HepG2 (cell line): ENCODE data around the gene CAST. TPM values are rescaled to one million over a fixed set of nuclear protein-coding genes. Genes with fewer than 3 reads are reported as not detected.

Source experiments
- ATAC-seq: fragments of 200-7000 bp; cut with Tn5 transposase; 3 replicates; pipeline ENCODE4 v1.9.1; 2020; ENCODE audit warnings: mild to moderate bottlenecking, moderate library complexity
- BruUV-seq: library from RNA; stranded (reverse); fragments of 400-500 nt; replicated peaks from 2 replicates; lab custom pipeline; 2021; lab: Mats Ljungman, UMichigan
- CTCF ChIA-PET: fragments of 300-600 bp; formaldehyde crosslinking; extraction: SDS; loops from one replicate; lab custom pipeline; 2021; ENCODE audit warnings: low total read pairs, inconsistent platforms, low intra/inter-chr PET ratio; lab: Yijun Ruan, JAX
- POLR2A ChIA-PET: fragments of 350-600 bp; sonication (Branson Sonifier 250); formaldehyde crosslinking; loops from one replicate; lab custom pipeline; 2020; ENCODE audit warnings: antibody characterized with exemption, inconsistent platforms; lab: Yijun Ruan, JAX
- DNase-seq: peaks from one replicate; pipeline ENCODE4 v3.0.0-alpha.2; 2015; ENCODE audit warnings: low spot score
- FAIRE-seq: peaks from 3 replicates; lab custom pipeline; 2011; peaks lifted over from hg19 to GRCh38; lab: Jason Lieb, UNC
- H2AFZ ChIP-seq: one replicate; pipeline ENCODE4 v1.6.1; 2011; ENCODE audit warnings: low read length, inconsistent platforms
- H3K27ac ChIP-seq: fragments of 300-600 bp; 3 replicates; pipeline ENCODE4 v1.8.0; 2011; ENCODE audit warnings: mixed run types, mild to moderate bottlenecking, mixed read lengths, low read length, inconsistent platforms; ENCODE audit not compliant: insufficient read depth; ENCODE audit errors: extremely low read length
- H3K27me3 ChIP-seq, 2 experiments: fragments of 200-600 bp in 1 of 2; 2 replicates in 1 of 2; 3 replicates in 1 of 2; pipeline versions ENCODE4 v1.6.0 to v1.8.0; 2011; ENCODE audit warnings: low read length in 2 of 2, mild to moderate bottlenecking in 2 of 2, moderate library complexity in 2 of 2, inconsistent platforms in 1 of 2; ENCODE audit not compliant: insufficient read depth in 2 of 2, control insufficient read depth in 1 of 2
- H3K36me3 ChIP-seq, 2 experiments: fragments of 200-600 bp in 1 of 2; replicated peaks in 1 of 2; 2 replicates in 1 of 2; 3 replicates in 1 of 2; pipeline versions ENCODE4 v1.5.1 to v1.8.0; 2011; ENCODE audit warnings: low read length in 2 of 2, inconsistent platforms in 1 of 2; ENCODE audit not compliant: insufficient read depth in 2 of 2, control insufficient read depth in 1 of 2
- H3K4me1 ChIP-seq: 2 replicates; pipeline ENCODE4 v1.5.1; 2012; ENCODE audit warnings: low read length, inconsistent platforms; ENCODE audit not compliant: insufficient read depth
- H3K4me2 ChIP-seq: 2 replicates; pipeline ENCODE4 v1.6.0; 2011; ENCODE audit warnings: low read depth, low read length, inconsistent platforms
- H3K4me3 ChIP-seq, 3 experiments: fragments of 200-600 bp in 1 of 3; sonication (generic), shearing (Covaris generic) in 1 of 3; replicated peaks in 1 of 3; 2 replicates each; pipeline ENCODE4 v1.5.1; 2011 to 2016; ENCODE audit warnings: low read length in 3 of 3, inconsistent platforms in 2 of 3, low read depth in 2 of 3, mild to moderate bottlenecking in 2 of 3, control low read depth in 1 of 3, mixed read lengths in 1 of 3; ENCODE audit not compliant: insufficient read depth in 1 of 3
- H3K79me2 ChIP-seq: one replicate; pipeline ENCODE4 v1.6.1; 2011; ENCODE audit warnings: low read length, inconsistent platforms; ENCODE audit not compliant: insufficient read depth
- H3K9ac ChIP-seq: 2 replicates; pipeline ENCODE4 v1.6.0; 2011; ENCODE audit warnings: mild to moderate bottlenecking, low read depth, low read length, inconsistent platforms; ENCODE audit not compliant: insufficient read depth
- H3K9me3 ChIP-seq: 2 replicates; pipeline ENCODE4 v1.5.1; 2012; ENCODE audit warnings: mild to moderate bottlenecking, low read length
- H4K20me1 ChIP-seq: 2 replicates; pipeline ENCODE4 v1.6.0; 2011; ENCODE audit warnings: inconsistent platforms, mild to moderate bottlenecking, low read length, moderate library complexity; ENCODE audit not compliant: insufficient read depth
- CBFB ChIP-seq: sonication (generic); formaldehyde crosslinking; IDR thresholded peaks from 2 replicates; pipeline ENCODE4 v1.4.0; 2020; ENCODE audit warnings: missing genetic modification reagents
- MEF2D ChIP-seq: sonication (generic); formaldehyde crosslinking; IDR thresholded peaks from 2 replicates; pipeline ENCODE4 v1.5.1; 2020; ENCODE audit warnings: mild to moderate bottlenecking, missing genetic modification reagents
- PCBP2 ChIP-seq: fragments of 200-400 bp; formaldehyde crosslinking; optimal IDR thresholded peaks from 2 replicates; pipeline ENCODE3; 2018; ENCODE audit warnings: low read length, low read depth; ENCODE audit not compliant: poor library complexity, severe bottlenecking
- RBM39 ChIP-seq: fragments of 200-400 bp; formaldehyde crosslinking; IDR thresholded peaks from one replicate; pipeline ENCODE4 v1.6.1; 2018; ENCODE audit warnings: antibody characterized with exemption, mild to moderate bottlenecking, low read depth, low read length; ENCODE audit not compliant: poor library complexity, severe bottlenecking
- SIX1 ChIP-seq: sonication (generic); formaldehyde crosslinking; IDR thresholded peaks from 2 replicates; pipeline ENCODE4 v1.4.0; 2020; ENCODE audit warnings: missing genetic modification reagents, borderline replicate concordance
- SKI ChIP-seq: fragments of 450-650 bp; IDR thresholded peaks from one replicate; pipeline ENCODE4 v1.6.1; 2018; ENCODE audit warnings: mild to moderate bottlenecking; ENCODE audit not compliant: partially characterized antibody
- SP4 ChIP-seq: sonication (generic); formaldehyde crosslinking; IDR thresholded peaks from 2 replicates; pipeline ENCODE4 v1.8.1; 2023; ENCODE audit warnings: mild to moderate bottlenecking, missing genetic modification reagents
- TFDP1 ChIP-seq: IDR thresholded peaks from 2 replicates; pipeline ENCODE4 v1.6.1; 2016; ENCODE audit warnings: missing compliant biosample characterization, missing genetic modification reagents, borderline replicate concordance
- ZIK1 ChIP-seq: sonication (generic); formaldehyde crosslinking; IDR thresholded peaks from 2 replicates; pipeline ENCODE4 v1.5.0; 2020; ENCODE audit warnings: mild to moderate bottlenecking, low read depth, missing genetic modification reagents, borderline replicate concordance
- ZNF432 ChIP-seq: sonication (generic); formaldehyde crosslinking; IDR thresholded peaks from 2 replicates; pipeline ENCODE4 v1.5.0; 2020; ENCODE audit warnings: missing genetic modification reagents, mild to moderate bottlenecking, borderline replicate concordance
- ZNF510 ChIP-seq: sonication (generic); formaldehyde crosslinking; IDR thresholded peaks from 2 replicates; pipeline ENCODE4 v1.4.0; 2020; ENCODE audit warnings: low read depth, mild to moderate bottlenecking, missing genetic modification reagents
- WGBS: methylation state at CpG from one replicate; pipeline ENCODE4 v1.1.6; 2017; ENCODE audit warnings: low lambda C conversion rate; 5-methylcytosine and 5-hydroxymethylcytosine counted together
- in situ Hi-C: cut with HindIII; loops from 2 replicates; pipeline ENCODE4 v1.10.0; 2017; ENCODE audit warnings: low pct_unique_long_range_greater_than_20kb; ENCODE audit not compliant: extremely low pct_ligation_motif_present
- intact Hi-C: fragments of 100-400 bp; cut with micrococcal nuclease; formaldehyde crosslinking; loops from one replicate; pipeline ENCODE4 v1.10.0; 2022; ENCODE audit not compliant: unreplicated experiment
- polyA plus RNA-seq, 8 experiments: library from polyadenylated mRNA; depleted of rRNA in 3 of 8; stranded (reverse) in 7 of 8; unstranded in 1 of 8; fragments of >200 nt; fragmentation: Illumina TruSeq in 4 of 8; extraction: Trizol in 4 of 8; gene quantifications; 2 replicates each; pipeline versions ENCODE4 v1.2.1 to v1.2.3, GENCODE V29; 2011 to 2016; ENCODE audit warnings: low read depth in 4 of 8, missing spikeins in 1 of 8, mixed read lengths in 1 of 8; ENCODE audit not compliant: insufficient read depth in 1 of 8
- total RNA-seq, 5 experiments: library from RNA; depleted of rRNA; stranded (reverse); fragments of >200 nt; fragmentation: Illumina TruSeq; extraction: Trizol; gene quantifications; 2 replicates each; pipeline ENCODE4 v1.2.3, GENCODE V29; 2016; ENCODE audit warnings: low read depth in 1 of 5

Gene CAST
- total and polyA plus RNA-seq, 2 of the 13 experiments (the other 11 are each of a cell fraction or from before 2014, with no cell fraction given) = 42.1 to 67.6 TPM

DNA sequence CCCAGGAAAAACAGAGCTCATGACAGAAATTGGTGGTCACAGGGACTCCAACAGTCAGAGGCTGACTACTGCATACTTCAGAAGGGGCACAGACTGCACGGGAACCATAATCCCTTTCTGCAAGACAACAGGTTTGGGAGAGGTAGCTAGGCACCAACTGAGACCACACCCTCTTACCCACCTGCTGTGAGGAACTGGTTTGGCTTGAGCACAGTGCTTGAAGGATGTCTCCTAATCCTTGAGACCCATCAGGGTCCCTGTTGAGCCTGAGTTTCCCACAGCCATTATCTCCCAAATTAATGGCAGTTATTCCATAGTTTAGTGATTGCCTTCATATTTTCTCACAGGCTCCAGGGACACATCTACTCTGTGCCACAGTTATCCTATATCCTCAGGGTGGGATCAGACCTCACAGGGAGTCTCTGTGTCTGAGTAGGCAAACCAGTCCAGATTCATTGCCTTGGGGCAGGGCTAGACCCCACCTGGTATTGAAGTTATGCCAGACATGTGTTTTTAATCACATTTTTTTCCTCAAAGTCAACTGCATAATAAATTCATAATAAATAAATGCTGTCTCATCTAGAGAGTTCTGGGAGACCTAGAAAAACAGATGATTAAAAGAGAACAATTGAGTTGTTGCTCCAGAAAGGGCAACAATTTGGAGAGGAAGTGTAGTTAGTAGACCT is 9.3 kb upstream of the CAST start:
- FAIRE-seq (no peak), DNase-seq (no peak), ATAC-seq (no peak)
- Histone ChIP-seq H3K9ac (no peak overlapping the region), H3K27me3 (peaks cover 0 to 5% of the 10 kb centered on the region in 2 experiments; a peak in 1 of 5 replicates), H4K20me1 (no peaks in the 10 kb centered on the region), H3K36me3 (no peaks in the 10 kb centered on the region), H3K4me1 (peaks cover 14% of the 10 kb centered on the region), H2AFZ (no peak overlapping the region), H3K9me3 (no peaks in the 10 kb centered on the region), H3K79me2 (no peaks in the 10 kb centered on the region), H3K4me3 (no peak overlapping the region), H3K4me2 (no peak overlapping the region), H3K27ac (no peak overlapping the region)
- POLR2A ChIA-PET = no interaction called here
- BruUV-seq = no TSS peak
- in situ Hi-C loops (no loop called here), intact Hi-C loops (no loop called here)
- TF ChIP-seq CBFB (no peak), SIX1 (CRISPR knock-in tag) (no peak), RBM39 (no peak), SP4 (CRISPR knock-in tag) (no peak), TFDP1 (CRISPR knock-in tag) (no peak), ZNF432 (CRISPR knock-in tag) (no peak), PCBP2 (no peak), SKI (no peak), ZNF510 (no peak), MEF2D (no peak), ZIK1 (CRISPR knock-in tag) (no peak)
- CTCF ChIA-PET = no interaction called here
- WGBS = 0% methylated on average over 1 of the region's 1 CpG
